Body of pancreas (tissue), 4 donors: Measurements from ENCODE around the gene LSAMP. TPM values are rescaled to one million over a fixed set of nuclear protein-coding genes. Genes with fewer than 3 reads are reported as not detected.

Source experiments
- ATAC-seq: fragments of 150-250 bp; one replicate; pipeline ENCODE4 v1.9.1; 2016
- DNase-seq, 4 donors: peaks; one replicate each; pipeline ENCODE4 v3.0.0-alpha.2; 2019
- H3K27ac ChIP-seq, 4 donors: fragments of 200-600 bp; sonication (generic); 1 replicate in 3 of 4; 2 replicates in 1 of 4; pipeline versions ENCODE4 v1.5.1 to v1.6.1; 2016 to 2019; ENCODE audit warnings: mild to moderate bottlenecking in 1 of 4, mixed read lengths in 1 of 4, moderate library complexity in 1 of 4
- H3K27me3 ChIP-seq, 2 donors: fragments of 200-600 bp; sonication (generic); one replicate each; pipeline ENCODE4 v1.6.0; 2016; ENCODE audit warnings: mild to moderate bottlenecking in 1 of 2
- H3K36me3 ChIP-seq, 2 donors: fragments of 200-600 bp; sonication (generic); replicated peaks in 1 of 2; 2 replicates each; pipeline ENCODE4 v1.5.1; 2016; ENCODE audit warnings: low read depth in 2 of 2; ENCODE audit not compliant: insufficient read depth in 1 of 2
- H3K4me1 ChIP-seq: fragments of 200-600 bp; sonication (generic); one replicate; pipeline ENCODE4 v1.6.0; 2016
- H3K4me3 ChIP-seq, 2 donors: fragments of 200-600 bp; sonication (generic); 1 replicate in 1 of 2; 2 replicates in 1 of 2; pipeline ENCODE4 v1.5.1; 2016 to 2019
- H3K9me3 ChIP-seq, 3 donors: fragments of 200-600 bp; sonication (generic); 1 replicate in 2 of 3; 2 replicates in 1 of 3; pipeline ENCODE4 v1.5.1; 2016
- CTCF ChIP-seq, 7 experiments: fragments of 450-650 bp in 4 of 7; fragments of 200-600 bp in 3 of 7; sonication (generic) in 3 of 7; IDR thresholded peaks; one replicate each; pipeline ENCODE4 v1.5.1; 2016 to 2019; ENCODE audit warnings: antibody characterized with exemption in 7 of 7
- POLR2A ChIP-seq, 3 donors: fragments of 450-650 bp; IDR thresholded peaks; one replicate each; pipeline ENCODE4 v1.6.1; 2016; ENCODE audit warnings: antibody characterized with exemption in 3 of 3, mild to moderate bottlenecking in 2 of 3
- WGBS, 2 donors: methylation state at CpG; one replicate each; pipeline ENCODE4 v1.1.5; 2017; 5-methylcytosine and 5-hydroxymethylcytosine counted together
- intact Hi-C: fragments of 100-400 bp; cut with DNase I; formaldehyde crosslinking; loops from one replicate; pipeline ENCODE4 v1.15.1; 2023
- total RNA-seq, 2 donors: library from RNA; depleted of rRNA; stranded (reverse); fragments of >200 nt; gene quantifications; one replicate each; pipeline ENCODE4 v1.1.0, GENCODE V29; 2016

The LSAMP gene
- total RNA-seq, 2 donors from 2014 or later, result 1.6 to 2.1 TPM

GRCh38 chr3:115986555-115987207 lies 458.6 kb downstream of the LSAMP start:
- H3K36me3 ChIP-seq, result no peaks in the 10 kb centered on the region
- H3K9me3 ChIP-seq, result no peaks in the 10 kb centered on the region
- H3K27ac ChIP-seq, result no peak overlapping the region
- H3K4me3 ChIP-seq, result no peak overlapping the region
- H3K4me1 ChIP-seq, result no peaks in the 10 kb centered on the region
- no peak for ATAC-seq
- intact Hi-C loops, result no loop called here
- no peak for DNase-seq
- TF ChIP-seq CTCF (IDR thresholded peaks at IDR 0.05), result no peak
- WGBS, 2 donors, result 78 to 87% methylated on average over 2 of the region's 2 CpGs
- H3K27me3 ChIP-seq, result no peaks in the 10 kb centered on the region

GRCh38 chr3:115982629-115983028 lies 462.7 kb downstream of the LSAMP start:
- WGBS, 2 donors, result 62 to 67% methylated on average over 2 of the region's 2 CpGs
- H3K4me1 ChIP-seq, result no peaks in the 10 kb centered on the region
- H3K36me3 ChIP-seq, result no peaks in the 10 kb centered on the region
- DNase-seq (no peak), ATAC-seq (no peak)
- H3K27me3 ChIP-seq, result no peaks in the 10 kb centered on the region
- no peak overlapping the region for H3K4me3 ChIP-seq
- intact Hi-C loops, result no loop called here
- no peaks in the 10 kb centered on the region for H3K9me3 ChIP-seq
- TF ChIP-seq POLR2A (IDR thresholded peaks at IDR 0.05) (no peak), CTCF (IDR thresholded peaks at IDR 0.05) (no peak)
- no peak overlapping the region for H3K27ac ChIP-seq

- intact Hi-C loops, result no loop called here
- Histone ChIP-seq H3K27me3 (no peaks in the 10 kb centered on the region), H3K9me3 (no peaks in the 10 kb centered on the region), H3K27ac (no peak overlapping the region), H3K4me3 (no peak overlapping the region), H3K36me3 (no peaks in the 10 kb centered on the region), H3K4me1 (no peaks in the 10 kb centered on the region)
- ATAC-seq (no peak), DNase-seq (no peak)
- TF ChIP-seq CTCF (IDR thresholded peaks at IDR 0.05) (no peak), POLR2A (IDR thresholded peaks at IDR 0.05) (no peak)
- 67% methylated on average over 3 of the region's 3 CpGs for WGBS, 2 donors
These were observed 463.2 kb downstream of the LSAMP start for GRCh38 chr3:115982108-115982507.

GRCh38 chr3:115980709-115981108 lies 464.6 kb downstream of the LSAMP start:
- Histone ChIP-seq H3K9me3 (no peaks in the 10 kb centered on the region), H3K27me3 (no peaks in the 10 kb centered on the region), H3K27ac (no peak overlapping the region), H3K4me1 (no peaks in the 10 kb centered on the region), H3K36me3 (no peaks in the 10 kb centered on the region), H3K4me3 (no peak overlapping the region)
- 28 to 58% methylated on average over 3 of the region's 3 CpGs for WGBS, 2 donors
- intact Hi-C loops, result no loop called here
- no peak for ATAC-seq
- TF ChIP-seq CTCF (IDR thresholded peaks at IDR 0.05) (no peak), POLR2A (IDR thresholded peaks at IDR 0.05) (no peak)
- DNase-seq, result no peak

GRCh38 chr3:115977866-115978265 lies 467.4 kb downstream of the LSAMP start:
- H3K27ac ChIP-seq, result no peak overlapping the region
- intact Hi-C loops, result no loop called here
- no peaks in the 10 kb centered on the region for H3K9me3 ChIP-seq
- no peaks in the 10 kb centered on the region for H3K36me3 ChIP-seq
- H3K27me3 ChIP-seq, result no peaks in the 10 kb centered on the region
- no peaks in the 10 kb centered on the region for H3K4me1 ChIP-seq
- no peak for ATAC-seq
- TF ChIP-seq POLR2A (IDR thresholded peaks at IDR 0.05), result no peak
- no peak for TF ChIP-seq CTCF (IDR thresholded peaks at IDR 0.05)
- no peak for DNase-seq
- H3K4me3 ChIP-seq, result no peak overlapping the region
- 76 to 84% methylated on average over 4 of the region's 4 CpGs for WGBS, 2 donors
